ENCODE measurements around the gene RASGRP3.
"Not testable (repeated sequence)": the region's sequence is repeated elsewhere in the genome, so short reads cannot be mapped to it uniquely, and the experiment has no call there.

The RASGRP3 gene

GRCh38 chr2:33476131-33476792 lies at the start of gene RASGRP3:
TSS of gene RASGRP3 (plus strand) at chr2:33476649. CDS start at chr2:33515137, 38,488 bp downstream.
- DNase-seq (ENCODE audit: low read depth in 3 of 3) = peak; percentile 18 to 47 (median 40)

GRCh38 chr2:33426666-33427231 lies 49.7 kb upstream of the RASGRP3 start:
- DNase-seq (ENCODE audit: low read depth in 3 of 3) = no peak

- DNase-seq (ENCODE audit: low read depth in 3 of 3) = no peak
Observed at GRCh38 chr2:33430077-33430476, 46.4 kb upstream of the RASGRP3 start.

GRCh38 chr2:33430856-33431255 lies 45.6 kb upstream of the RASGRP3 start:
- DNase-seq (ENCODE audit: low read depth in 3 of 3) = no peak

- DNase-seq (ENCODE audit: low read depth in 3 of 3) = no peak
Observed at GRCh38 chr2:33432871-33433270, 43.6 kb upstream of the RASGRP3 start.

- no peak for DNase-seq (ENCODE audit: low read depth in 3 of 3)
Observed at GRCh38 chr2:33433279-33434235, 42.9 kb upstream of the RASGRP3 start.

GRCh38 chr2:33435518-33435917 lies 40.9 kb upstream of the RASGRP3 start:
- no peak for DNase-seq (ENCODE audit: low read depth in 3 of 3)

GRCh38 chr2:33436083-33436482 lies 40.4 kb upstream of the RASGRP3 start:
- DNase-seq (ENCODE audit: low read depth in 3 of 3) = no peak

- no peak for DNase-seq (ENCODE audit: low read depth in 3 of 3)
Observed at GRCh38 chr2:33437297-33437696, 39.2 kb upstream of the RASGRP3 start.

- DNase-seq (ENCODE audit: low read depth in 3 of 3) = no peak
Observed at GRCh38 chr2:33437815-33438214, 38.6 kb upstream of the RASGRP3 start.

- peak in 1 of 3 donors; percentile 40 for DNase-seq (ENCODE audit: low read depth in 3 of 3)
Observed at GRCh38 chr2:33441235-33441810, 35.1 kb upstream of the RASGRP3 start.

GRCh38 chr2:33442052-33442451 lies 34.4 kb upstream of the RASGRP3 start:
- not testable (repeated sequence) for DNase-seq (ENCODE audit: low read depth in 3 of 3)

GRCh38 chr2:33442528-33443079 lies 33.8 kb upstream of the RASGRP3 start:
- no peak for DNase-seq (ENCODE audit: low read depth in 3 of 3)

GRCh38 chr2:33443274-33443829 lies 33.1 kb upstream of the RASGRP3 start:
- DNase-seq (ENCODE audit: low read depth in 3 of 3) = no peak

- no peak for DNase-seq (ENCODE audit: low read depth in 3 of 3)
Observed at GRCh38 chr2:33444967-33445366, 31.5 kb upstream of the RASGRP3 start.

- DNase-seq (ENCODE audit: low read depth in 3 of 3) = no peak
Observed at GRCh38 chr2:33448220-33448899, 28.1 kb upstream of the RASGRP3 start.

- DNase-seq (ENCODE audit: low read depth in 3 of 3) = no peak
Observed at GRCh38 chr2:33451214-33451613, 25.2 kb upstream of the RASGRP3 start.

- DNase-seq (ENCODE audit: low read depth in 3 of 3) = no peak
Observed at GRCh38 chr2:33451825-33452224, 24.6 kb upstream of the RASGRP3 start.

GRCh38 chr2:33452545-33452944 lies 23.9 kb upstream of the RASGRP3 start:
- DNase-seq (ENCODE audit: low read depth in 3 of 3) = no peak

- DNase-seq (ENCODE audit: low read depth in 3 of 3) = no peak
Observed at GRCh38 chr2:33453905-33454479, 22.5 kb upstream of the RASGRP3 start.

All from stimulated activated CD4-positive, alpha-beta T cell treated with anti-CD3 and anti-CD28 coated beads, TNF-alpha, amount 100 ng/mL, for 48 hours (primary cell).